ENCODE data around the gene SDK1. TPM values are rescaled to one million over a fixed set of nuclear protein-coding genes. Genes with fewer than 3 reads are reported as not detected.

The SDK1 gene
- total and polyA plus RNA-seq, 2 experiments from 2014 or later, result 2.1 to 10.0 TPM

- Histone ChIP-seq H3K36me3 (ENCODE audit: insufficient read depth) (no peaks in the 10 kb centered on the region), H3K27ac (ENCODE audit: low read depth) (no peak overlapping the region), H3K4me1 (ENCODE audit: insufficient read depth) (no peaks in the 10 kb centered on the region), H3K4me2 (no peak overlapping the region), H3K79me2 (replicated peaks; ENCODE audit: insufficient read depth) (no peaks in the 10 kb centered on the region), H3F3A (replicated peaks; ENCODE audit: low read depth) (no peaks in the 10 kb centered on the region), H4K20me1 (replicated peaks; ENCODE audit: insufficient read depth) (no peaks in the 10 kb centered on the region), H3K9me2 (ENCODE audit: insufficient read depth) (no peaks in the 10 kb centered on the region), H3K27me3 (ENCODE audit: insufficient read depth) (no peaks in the 10 kb centered on the region), H3K4me3 (no peak overlapping the region), H2AFZ (no peak overlapping the region)
- H3K27ac Mint-ChIP-seq, result no peak overlapping the region
- peaks cover 2% of the 10 kb centered on the region for H3K27me3 Mint-ChIP-seq (ENCODE audit: insufficient read depth, low read depth, poor library complexity)
- no peak overlapping the region for H3K4me3 Mint-ChIP-seq
- TF ChIP-seq CREB1 (CRISPR knock-in tag; IDR thresholded peaks at IDR 0.05; ENCODE audit: low read depth) (no peak), ETS1 (IDR thresholded peaks at IDR 0.05) (no peak), REST (IDR thresholded peaks at IDR 0.05; ENCODE audit: unreplicated experiment) (no peak), JUNB (IDR thresholded peaks at IDR 0.05; ENCODE audit: unreplicated experiment) (no peak), ZNF114 (CRISPR knock-in tag; IDR thresholded peaks at IDR 0.05) (no peak), POLR2AphosphoS5 (IDR thresholded peaks at IDR 0.05; ENCODE audit: low read depth) (no peak), NANOG (IDR thresholded peaks at IDR 0.05; ENCODE audit: borderline replicate concordance) (no peak), ZNF331 (CRISPR knock-in tag; IDR thresholded peaks at IDR 0.05; ENCODE audit: low read depth) (no peak), CTCF (conservative IDR thresholded peaks at IDR 0.05; ENCODE audit: low read depth in 2 of 2) (no peak), STAT1 (IDR thresholded peaks at IDR 0.05; ENCODE audit: unreplicated experiment) (no peak)
- DNase-seq (ENCODE audit: low spot score), result no peak
- H3K4me1 Mint-ChIP-seq, result peaks cover 14% of the 10 kb centered on the region
- no peaks in the 10 kb centered on the region; the same call in 2 of the 3 replicates for H3K9me3 Mint-ChIP-seq
- no peak for ATAC-seq
- H3K36me3 Mint-ChIP-seq (ENCODE audit: low read depth), result peaks cover 2% of the 10 kb centered on the region; the same call in 2 of the 3 replicates
Measured at GRCh38 chr7:4068286-4068685, 767.2 kb downstream of the SDK1 start.

Measured in GM23338 (cell line).